HepG2 (cell line): ENCODE data around the gene COL27A1. TPM values are rescaled to one million over a fixed set of nuclear protein-coding genes. Genes with fewer than 3 reads are reported as not detected.
"Not testable (repeated sequence)": the region's sequence is repeated elsewhere in the genome, so short reads cannot be mapped to it uniquely, and the experiment has no call there.

Source experiments
- CEBPG ChIP-seq: IDR thresholded peaks from 2 replicates; pipeline ENCODE4 v1.6.1; 2016
- CREM ChIP-seq, 2 experiments: sonication (generic) in 1 of 2; formaldehyde crosslinking in 1 of 2; IDR thresholded peaks; 2 replicates each; pipeline versions ENCODE4 v1.4.0 to v1.6.1; 2016 to 2020; ENCODE audit warnings: antibody characterized with exemption in 1 of 2, mild to moderate bottlenecking in 1 of 2, missing genetic modification reagents in 1 of 2
- FOSL2 ChIP-seq: sonication (generic); formaldehyde crosslinking; IDR thresholded peaks from 2 replicates; pipeline ENCODE4 v1.4.0; 2020; ENCODE audit warnings: missing genetic modification reagents
- HNF4G ChIP-seq, 2 experiments: sonication (generic) in 1 of 2; formaldehyde crosslinking in 1 of 2; IDR thresholded peaks; 2 replicates each; pipeline versions ENCODE4 v1.4.0 to v1.6.1; 2011 to 2020; ENCODE audit warnings: borderline replicate concordance in 2 of 2, low read depth in 2 of 2, mild to moderate bottlenecking in 2 of 2, low read length in 1 of 2, missing genetic modification reagents in 1 of 2, moderate library complexity in 1 of 2
- HOXA3 ChIP-seq: sonication (generic); formaldehyde crosslinking; IDR thresholded peaks from 2 replicates; pipeline ENCODE4 v1.5.0; 2020; ENCODE audit warnings: missing genetic modification reagents
- PATZ1 ChIP-seq: sonication (generic); formaldehyde crosslinking; IDR thresholded peaks from 2 replicates; pipeline ENCODE4 v1.4.0; 2020; ENCODE audit warnings: missing genetic modification reagents
- RARA ChIP-seq: IDR thresholded peaks from 2 replicates; pipeline ENCODE4 v1.6.1; 2016; ENCODE audit warnings: missing genetic modification reagents, missing compliant biosample characterization
- RXRA ChIP-seq: sonication (generic); formaldehyde crosslinking; IDR thresholded peaks from 2 replicates; pipeline ENCODE4 v1.5.1; 2020; ENCODE audit warnings: missing genetic modification reagents
- SAP130 ChIP-seq: IDR thresholded peaks from 2 replicates; pipeline ENCODE4 v1.6.1; 2016; ENCODE audit warnings: low read depth
- TBX3 ChIP-seq: fragments of 450-650 bp; IDR thresholded peaks from 2 replicates; pipeline ENCODE4 v1.6.1; 2017; ENCODE audit warnings: antibody characterized with exemption, mild to moderate bottlenecking, inconsistent platforms, borderline replicate concordance
- TFAP4 ChIP-seq: sonication (generic); IDR thresholded peaks from 2 replicates; pipeline ENCODE4 v1.6.1; 2016; ENCODE audit warnings: low read depth, borderline replicate concordance
- ZBTB10 ChIP-seq: sonication (generic); formaldehyde crosslinking; IDR thresholded peaks from 2 replicates; pipeline ENCODE4 v1.4.0; 2020; ENCODE audit warnings: missing genetic modification reagents, borderline replicate concordance
- ZNF264 ChIP-seq: sonication (generic); formaldehyde crosslinking; IDR thresholded peaks from 2 replicates; pipeline ENCODE4 v1.4.0; 2020; ENCODE audit warnings: missing genetic modification reagents
- polyA plus RNA-seq, 8 experiments: library from polyadenylated mRNA; depleted of rRNA in 3 of 8; stranded (reverse) in 7 of 8; unstranded in 1 of 8; fragments of >200 nt; fragmentation: Illumina TruSeq in 4 of 8; extraction: Trizol in 4 of 8; gene quantifications; 2 replicates each; pipeline versions ENCODE4 v1.2.1 to v1.2.3, GENCODE V29; 2011 to 2016; ENCODE audit warnings: low read depth in 4 of 8, missing spikeins in 1 of 8, mixed read lengths in 1 of 8; ENCODE audit not compliant: insufficient read depth in 1 of 8
- total RNA-seq, 5 experiments: library from RNA; depleted of rRNA; stranded (reverse); fragments of >200 nt; fragmentation: Illumina TruSeq; extraction: Trizol; gene quantifications; 2 replicates each; pipeline ENCODE4 v1.2.3, GENCODE V29; 2016; ENCODE audit warnings: low read depth in 1 of 5
- TF ChIP-seq, protein P1 (sequence below): sonication (generic); formaldehyde crosslinking; IDR thresholded peaks from 2 replicates; pipeline ENCODE4 v1.5.0; 2020; ENCODE audit warnings: mild to moderate bottlenecking, missing genetic modification reagents, borderline replicate concordance
- TF ChIP-seq, protein P2 (sequence below): sonication (generic); formaldehyde crosslinking; IDR thresholded peaks from 2 replicates; pipeline ENCODE4 v1.4.0; 2020; ENCODE audit warnings: missing genetic modification reagents

COL27A1 gene
- total and polyA plus RNA-seq, 2 of the 13 experiments (the other 11 are each of a cell fraction or from before 2014, with no cell fraction given): 71.3 to 89.1 TPM

DNA sequence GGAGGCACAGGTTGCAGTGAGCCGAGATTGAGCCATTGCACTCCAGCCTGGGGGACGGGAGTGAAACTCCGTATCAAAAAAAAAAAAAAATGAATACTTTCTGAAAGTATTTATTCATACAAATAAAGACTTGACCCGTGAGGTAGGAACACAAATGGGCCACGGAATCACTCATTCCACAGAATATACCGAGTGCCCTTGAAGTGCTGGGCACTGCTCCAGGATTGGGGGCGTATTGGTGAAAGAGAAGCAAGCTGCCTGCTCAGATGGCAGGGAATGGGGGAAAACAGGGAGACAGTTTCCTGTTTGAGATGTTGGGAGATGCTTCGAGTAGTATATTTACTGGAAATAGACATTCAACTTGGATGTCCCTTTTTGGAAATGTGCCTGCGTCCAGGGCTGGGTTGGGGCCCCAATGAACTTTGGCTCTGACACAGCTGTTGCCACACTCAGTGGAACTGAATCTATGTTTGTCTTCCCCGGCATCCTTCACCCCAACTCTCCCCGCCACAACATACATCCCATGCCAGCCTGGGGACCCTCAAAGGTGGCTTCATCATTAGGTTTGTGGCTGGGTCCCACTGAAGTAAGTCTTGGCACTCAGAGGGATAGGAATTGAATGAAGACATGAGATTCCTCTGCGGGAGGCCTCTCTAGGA lies 167.0 kb downstream of the COL27A1 start (continued):
- TF ChIP-seq RXRA (peak; percentile 28; the same call in 1 of the 2 replicates), HOXA3 (CRISPR knock-in tag) (peak; percentile 27; the same call in 1 of the 2 replicates), ZNF264 (CRISPR knock-in tag) (peak; percentile 88), ZBTB10 (CRISPR knock-in tag) (peak; percentile 86; the same call in 1 of the 2 replicates), CREM (IDR thresholded peaks at IDR 0.05) (peak; percentile 33; the same call in 1 of the 2 replicates), RARA (CRISPR knock-in tag) (0 out of 2 replicates have a peak, but pooled peaks have one; percentile 45), CEBPG (CRISPR knock-in tag) (0 out of 2 replicates have a peak, but pooled peaks have one; percentile 21), PATZ1 (CRISPR knock-in tag) (peak; percentile 52; the same call in 1 of the 2 replicates), TFAP4 (peak; percentile 74; the same call in 1 of the 2 replicates), SAP130 (CRISPR knock-in tag) (peak; percentile 55), TBX3 (0 out of 2 replicates have a peak, but pooled peaks have one; percentile 30), HNF4G (IDR thresholded peaks at IDR 0.05; ENCODE audit: borderline replicate concordance, low read depth, low read length) (peak; percentile 59; the same call in 1 of the 2 replicates), FOSL2 (CRISPR knock-in tag) (peak; percentile 30; the same call in 1 of the 2 replicates)
- TF ChIP-seq, protein P1, sequence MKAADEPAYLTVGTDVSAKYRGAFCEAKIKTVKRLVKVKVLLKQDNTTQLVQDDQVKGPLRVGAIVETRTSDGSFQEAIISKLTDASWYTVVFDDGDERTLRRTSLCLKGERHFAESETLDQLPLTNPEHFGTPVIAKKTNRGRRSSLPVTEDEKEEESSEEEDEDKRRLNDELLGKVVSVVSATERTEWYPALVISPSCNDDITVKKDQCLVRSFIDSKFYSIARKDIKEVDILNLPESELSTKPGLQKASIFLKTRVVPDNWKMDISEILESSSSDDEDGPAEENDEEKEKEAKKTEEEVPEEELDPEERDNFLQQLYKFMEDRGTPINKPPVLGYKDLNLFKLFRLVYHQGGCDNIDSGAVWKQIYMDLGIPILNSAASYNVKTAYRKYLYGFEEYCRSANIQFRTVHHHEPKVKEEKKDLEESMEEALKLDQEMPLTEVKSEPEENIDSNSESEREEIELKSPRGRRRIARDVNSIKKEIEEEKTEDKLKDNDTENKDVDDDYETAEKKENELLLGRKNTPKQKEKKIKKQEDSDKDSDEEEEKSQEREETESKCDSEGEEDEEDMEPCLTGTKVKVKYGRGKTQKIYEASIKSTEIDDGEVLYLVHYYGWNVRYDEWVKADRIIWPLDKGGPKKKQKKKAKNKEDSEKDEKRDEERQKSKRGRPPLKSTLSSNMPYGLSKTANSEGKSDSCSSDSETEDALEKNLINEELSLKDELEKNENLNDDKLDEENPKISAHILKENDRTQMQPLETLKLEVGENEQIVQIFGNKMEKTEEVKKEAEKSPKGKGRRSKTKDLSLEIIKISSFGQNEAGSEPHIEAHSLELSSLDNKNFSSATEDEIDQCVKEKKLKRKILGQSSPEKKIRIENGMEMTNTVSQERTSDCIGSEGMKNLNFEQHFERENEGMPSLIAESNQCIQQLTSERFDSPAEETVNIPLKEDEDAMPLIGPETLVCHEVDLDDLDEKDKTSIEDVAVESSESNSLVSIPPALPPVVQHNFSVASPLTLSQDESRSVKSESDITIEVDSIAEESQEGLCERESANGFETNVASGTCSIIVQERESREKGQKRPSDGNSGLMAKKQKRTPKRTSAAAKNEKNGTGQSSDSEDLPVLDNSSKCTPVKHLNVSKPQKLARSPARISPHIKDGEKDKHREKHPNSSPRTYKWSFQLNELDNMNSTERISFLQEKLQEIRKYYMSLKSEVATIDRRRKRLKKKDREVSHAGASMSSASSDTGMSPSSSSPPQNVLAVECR: peak; percentile 47; the same call in 1 of the 2 replicates
- TF ChIP-seq CREM (CRISPR knock-in tag; IDR thresholded peaks at IDR 0.05); HNF4G (CRISPR knock-in tag; IDR thresholded peaks at IDR 0.05; ENCODE audit: borderline replicate concordance, low read depth): not testable (repeated sequence)
- TF ChIP-seq, protein P2, sequence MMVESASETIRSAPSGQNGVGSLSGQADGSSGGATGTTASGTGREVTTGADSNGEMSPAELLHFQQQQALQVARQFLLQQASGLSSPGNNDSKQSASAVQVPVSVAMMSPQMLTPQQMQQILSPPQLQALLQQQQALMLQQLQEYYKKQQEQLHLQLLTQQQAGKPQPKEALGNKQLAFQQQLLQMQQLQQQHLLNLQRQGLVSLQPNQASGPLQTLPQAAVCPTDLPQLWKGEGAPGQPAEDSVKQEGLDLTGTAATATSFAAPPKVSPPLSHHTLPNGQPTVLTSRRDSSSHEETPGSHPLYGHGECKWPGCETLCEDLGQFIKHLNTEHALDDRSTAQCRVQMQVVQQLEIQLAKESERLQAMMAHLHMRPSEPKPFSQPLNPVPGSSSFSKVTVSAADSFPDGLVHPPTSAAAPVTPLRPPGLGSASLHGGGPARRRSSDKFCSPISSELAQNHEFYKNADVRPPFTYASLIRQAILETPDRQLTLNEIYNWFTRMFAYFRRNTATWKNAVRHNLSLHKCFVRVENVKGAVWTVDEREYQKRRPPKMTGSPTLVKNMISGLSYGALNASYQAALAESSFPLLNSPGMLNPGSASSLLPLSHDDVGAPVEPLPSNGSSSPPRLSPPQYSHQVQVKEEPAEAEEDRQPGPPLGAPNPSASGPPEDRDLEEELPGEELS: peak; percentile 70
